ENCODE results near the gene LAMA3. TPM values are rescaled to one million over a fixed set of nuclear protein-coding genes. Genes with fewer than 3 reads are reported as not detected.

LAMA3 gene
- total RNA-seq, 2 experiments from 2014 or later: 0.07 TPM; not detected in 1

DNA sequence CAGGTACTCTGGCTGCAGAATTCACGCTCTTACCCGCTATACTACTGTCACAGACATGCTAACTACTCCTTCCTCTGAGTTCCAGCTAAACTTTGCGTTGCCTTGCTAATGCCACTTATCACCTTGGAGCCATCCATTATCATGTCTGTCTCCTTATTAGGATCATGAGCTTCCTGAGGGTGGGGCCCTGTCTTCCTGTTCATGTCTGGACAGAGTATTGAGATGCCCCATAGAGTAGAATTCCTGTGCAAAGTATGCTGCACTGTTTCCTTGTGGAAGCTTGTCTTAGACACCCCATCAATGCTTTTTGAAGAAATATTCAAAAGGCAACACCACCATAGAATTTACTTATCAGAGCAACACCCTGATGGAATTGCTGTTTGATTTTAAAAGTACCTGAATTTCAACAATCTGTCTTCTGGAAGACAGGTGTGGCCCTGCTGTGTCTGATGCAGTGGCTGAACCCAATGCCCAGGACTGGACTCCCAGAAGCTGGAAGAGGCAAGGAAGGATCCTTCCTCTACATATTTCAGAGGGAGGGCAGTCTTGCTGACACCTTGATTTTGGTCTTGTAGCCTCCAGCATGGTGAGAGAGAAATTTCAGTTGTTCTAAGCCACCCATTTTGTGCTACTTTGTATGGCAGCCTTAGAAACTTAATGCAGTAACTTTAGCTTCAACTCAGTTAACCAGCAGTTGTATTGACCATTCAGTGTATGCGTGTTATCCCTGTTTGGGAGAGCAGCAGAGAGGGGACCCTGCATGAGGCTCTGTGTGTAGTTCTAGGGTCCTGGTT is 5.6 kb downstream of the LAMA3 start:
- no peak for DNase-seq
- H3K9me3 Mint-ChIP-seq: no peaks in the 10 kb centered on the region
- peaks cover 5% of the 10 kb centered on the region for H3K27me3 Mint-ChIP-seq
- no peak overlapping the region for H3K27ac Mint-ChIP-seq
- H3K36me3 Mint-ChIP-seq: no peaks in the 10 kb centered on the region
- intact Hi-C loops (cut with micrococcal nuclease): no loop called here
- H3K4me3 Mint-ChIP-seq: no peak overlapping the region
- POLR2A ChIA-PET: no interaction called here
- CTCF ChIA-PET: interaction anchor here (0.6 kb wide), 1 partner anchor 503 kb away, joined by 3 read pairs; no protein-coding TSS in a partner anchor
- H3K4me1 Mint-ChIP-seq (ENCODE audit: low read depth): no peaks in the 10 kb centered on the region

DNA sequence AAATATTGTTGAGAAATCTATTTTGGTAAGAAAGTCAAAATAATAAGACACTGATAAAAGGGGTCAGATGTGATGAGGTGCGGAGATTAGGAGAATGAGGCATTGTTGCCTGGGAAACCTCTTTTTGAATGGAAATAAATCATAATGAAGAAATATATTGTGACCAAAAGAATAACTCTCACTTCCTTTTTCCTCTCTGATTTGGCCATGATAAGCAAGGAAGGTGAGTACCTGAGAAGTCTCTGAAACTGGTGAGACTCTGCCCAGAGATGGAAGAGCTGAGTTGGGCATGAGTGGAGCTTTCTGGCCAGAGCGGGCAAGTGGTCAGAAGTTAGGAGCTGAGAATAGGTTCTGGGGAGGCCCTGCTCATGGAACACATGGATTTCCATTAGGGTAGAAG is 11.8 kb downstream of the LAMA3 start:
- Mint-ChIP-seq H3K4me1 (ENCODE audit: low read depth) (no peaks in the 10 kb centered on the region), H3K36me3 (no peaks in the 10 kb centered on the region), H3K27ac (no peak overlapping the region), H3K4me3 (no peak overlapping the region), H3K27me3 (peaks cover 6% of the 10 kb centered on the region), H3K9me3 (no peaks in the 10 kb centered on the region)
- intact Hi-C loops (cut with micrococcal nuclease): loop anchor here (5.0 kb wide), 1 partner anchor 39 kb away; the partner anchor contains the start of gene ANKRD29
- POLR2A ChIA-PET: no interaction called here
- CTCF ChIA-PET: interaction anchor here (0.7 to 1.4 kb wide), 4 partner anchors 79 to 570 kb away, joined by 3 to 5 read pairs (median 3); no protein-coding TSS in a partner anchor
- DNase-seq: no peak

DNA sequence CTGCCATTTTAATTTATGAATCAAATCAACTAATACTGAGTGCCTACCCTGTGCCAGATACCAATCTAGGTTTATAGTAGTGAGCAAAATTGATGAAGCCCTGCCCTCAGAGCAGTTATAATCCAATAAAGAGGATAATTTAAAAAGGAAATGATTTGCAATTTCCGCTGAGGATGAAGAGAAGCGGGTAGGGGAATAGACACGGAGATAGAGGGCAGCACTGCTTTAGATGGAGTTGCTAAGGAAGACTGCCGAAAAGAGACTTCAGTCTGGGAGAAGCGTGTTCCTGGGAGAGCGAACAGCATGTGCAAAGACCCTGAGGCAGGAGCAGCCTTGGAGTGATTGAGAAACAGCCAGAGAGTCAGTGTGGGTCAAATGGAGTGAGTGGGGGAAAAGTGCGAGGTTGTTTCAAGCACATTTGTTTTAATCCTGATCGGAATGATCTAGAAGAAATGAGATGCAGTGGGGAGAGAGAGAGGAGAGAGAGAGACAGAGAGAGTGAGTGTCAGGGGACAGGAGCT is 12.4 kb downstream of the LAMA3 start:
- intact Hi-C loops (cut with micrococcal nuclease): loop anchor here (2.0 to 5.0 kb wide), 3 partner anchors 39 to 203 kb away; partner anchors contain the start of gene ANKRD29
- no peaks in the 10 kb centered on the region for H3K36me3 Mint-ChIP-seq
- no peak overlapping the region for H3K4me3 Mint-ChIP-seq
- CTCF ChIA-PET: interaction anchor here (1.2 to 4.1 kb wide), 4 partner anchors 76 to 203 kb away, joined by 5 to 94 read pairs (median 9); no protein-coding TSS in a partner anchor
- DNase-seq: no peak
- peaks cover 6% of the 10 kb centered on the region for H3K27me3 Mint-ChIP-seq
- no peak overlapping the region for H3K27ac Mint-ChIP-seq
- H3K9me3 Mint-ChIP-seq: no peaks in the 10 kb centered on the region
- POLR2A ChIA-PET: no interaction called here
- no peaks in the 10 kb centered on the region for H3K4me1 Mint-ChIP-seq (ENCODE audit: low read depth)

DNA sequence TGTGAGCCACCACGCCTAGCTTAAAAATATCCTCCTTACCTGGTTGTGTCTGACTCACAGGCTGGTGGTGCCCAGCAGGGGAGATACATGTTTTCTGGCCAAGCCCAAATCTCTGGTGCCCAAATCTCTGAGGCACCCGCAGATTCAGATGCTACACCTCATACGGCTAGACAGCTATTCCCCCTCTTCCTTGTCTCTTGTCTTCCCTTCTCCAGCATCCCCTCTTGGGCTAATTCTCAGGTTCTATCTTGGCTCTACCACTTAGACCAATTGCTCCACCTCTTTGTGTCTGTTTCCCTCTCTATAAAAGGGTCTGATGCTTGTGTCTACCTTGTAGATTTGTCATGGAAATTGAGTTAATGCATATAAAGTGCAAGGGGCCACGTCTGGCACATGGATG is 13.4 kb downstream of the LAMA3 start:
- H3K9me3 Mint-ChIP-seq: peaks cover 2% of the 10 kb centered on the region
- ChIA-PET CTCF (interaction anchor here (0.7 to 4.1 kb wide), 20 partner anchors 9 to 413 kb away, joined by 3 to 94 read pairs (median 5); no protein-coding TSS in a partner anchor), POLR2A (no interaction called here)
- intact Hi-C loops (cut with micrococcal nuclease): loop anchor here (1.0 to 5.0 kb wide), 4 partner anchors 40 to 204 kb away; partner anchors contain the start of gene ANKRD29
- H3K27me3 Mint-ChIP-seq: peaks cover 9% of the 10 kb centered on the region
- H3K4me3 Mint-ChIP-seq: no peak overlapping the region
- no peak overlapping the region for H3K27ac Mint-ChIP-seq
- H3K36me3 Mint-ChIP-seq: peaks cover 4% of the 10 kb centered on the region
- H3K4me1 Mint-ChIP-seq (ENCODE audit: low read depth): no peaks in the 10 kb centered on the region
- DNase-seq: no peak

DNA sequence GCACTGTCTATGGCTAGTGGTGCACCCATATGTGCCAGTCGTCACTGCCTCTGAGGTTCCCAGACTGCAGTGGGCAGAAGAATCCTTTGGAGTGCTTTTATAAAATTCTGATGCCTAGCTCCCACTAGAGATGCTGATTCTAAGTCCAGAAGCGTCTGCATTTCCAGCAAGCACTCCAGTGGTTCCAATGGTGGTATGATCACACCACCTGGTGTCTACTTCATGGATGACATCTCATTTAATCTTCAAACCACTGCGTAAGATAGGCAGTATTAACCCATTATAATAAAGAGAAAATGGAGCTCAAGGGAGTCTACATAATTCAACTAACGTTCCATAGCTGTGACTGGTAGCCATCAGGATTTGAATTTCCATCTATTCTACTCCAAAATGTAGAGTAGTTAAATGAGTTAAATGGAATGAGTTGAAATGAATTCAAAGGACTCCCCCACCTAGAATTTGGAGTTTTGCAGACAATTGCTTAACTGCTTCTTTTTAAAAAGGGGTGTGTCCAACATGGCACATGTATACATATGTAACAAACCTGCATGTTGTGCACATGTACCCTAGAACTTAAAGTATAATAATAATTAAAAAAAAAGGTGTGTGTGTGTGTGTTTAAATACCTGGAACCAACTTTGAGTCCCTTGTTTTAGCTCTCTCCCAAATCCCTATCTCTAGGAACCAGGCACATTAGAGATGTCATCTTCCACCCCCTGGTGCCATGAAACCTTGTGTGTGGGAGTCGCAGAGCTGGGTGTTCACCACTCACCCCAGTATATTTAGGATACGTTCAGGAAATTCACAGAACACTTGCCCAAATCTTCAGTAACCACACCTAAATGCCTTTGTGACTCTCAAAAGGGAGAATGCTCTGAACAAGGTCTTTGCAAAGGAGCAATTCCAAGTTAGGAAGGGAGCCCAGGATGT is 14.1 kb downstream of the LAMA3 start:
- Mint-ChIP-seq H3K36me3 (peaks cover 6% of the 10 kb centered on the region), H3K27me3 (peaks cover 9% of the 10 kb centered on the region), H3K9me3 (peaks cover 6% of the 10 kb centered on the region), H3K27ac (no peak overlapping the region), H3K4me1 (ENCODE audit: low read depth) (no peaks in the 10 kb centered on the region), H3K4me3 (no peak overlapping the region)
- CTCF ChIA-PET: interaction anchor here (0.6 to 4.1 kb wide), 29 partner anchors 9 to 415 kb away, joined by 3 to 94 read pairs (median 5); no protein-coding TSS in a partner anchor
- intact Hi-C loops (cut with micrococcal nuclease): loop anchor here (1.0 to 5.0 kb wide), 4 partner anchors 41 to 205 kb away; partner anchors contain the start of gene ANKRD29
- peak; percentile 21 for DNase-seq
- POLR2A ChIA-PET: no interaction called here

DNA sequence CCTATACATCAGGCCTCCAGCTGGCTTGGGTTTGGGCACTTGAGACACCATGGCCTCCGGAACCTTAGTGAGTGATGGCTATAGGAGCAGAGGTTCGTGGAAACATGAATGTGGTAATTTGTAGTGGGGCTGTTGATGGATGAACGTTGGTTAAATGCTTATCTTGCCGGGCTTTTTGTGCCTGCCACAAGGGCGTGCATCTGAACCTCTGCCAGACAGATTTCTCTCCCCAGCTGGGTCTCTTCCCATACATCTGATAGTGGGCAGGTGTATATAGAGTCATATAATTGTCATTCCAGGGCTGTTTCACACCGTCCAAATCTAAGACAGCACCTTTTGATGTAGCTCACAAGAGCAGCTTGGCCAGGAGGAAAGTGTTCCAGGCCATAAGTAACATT is 14.7 kb downstream of the LAMA3 start:
- CTCF ChIA-PET: interaction anchor here (0.8 to 4.1 kb wide), 11 partner anchors 8 to 215 kb away, joined by 3 to 94 read pairs (median 6); no protein-coding TSS in a partner anchor

DNA sequence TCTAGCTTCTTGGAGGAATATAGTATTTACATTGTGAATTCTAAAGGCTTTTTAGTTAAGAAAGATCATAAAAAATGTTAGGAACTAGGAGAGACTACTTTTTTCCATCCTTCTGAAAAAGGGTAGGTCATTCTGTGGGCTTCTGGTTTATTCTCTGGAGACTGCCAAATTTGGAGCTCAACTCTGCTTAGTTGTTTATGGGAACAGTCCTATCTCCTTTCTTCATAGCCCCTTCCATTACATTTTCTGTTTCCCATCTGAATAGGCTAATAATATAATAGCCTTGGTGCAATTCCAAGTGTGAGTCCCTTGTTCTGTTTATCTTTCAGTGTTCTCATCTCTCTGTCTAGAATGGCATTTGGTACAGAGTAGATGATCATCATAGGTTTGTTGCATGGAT is 15.6 kb downstream of the LAMA3 start:
- H3K4me3 Mint-ChIP-seq: no peak overlapping the region
- peaks cover 6% of the 10 kb centered on the region for H3K36me3 Mint-ChIP-seq
- peaks cover 9% of the 10 kb centered on the region for H3K27me3 Mint-ChIP-seq
- CTCF ChIA-PET: interaction anchor here (0.8 to 4.1 kb wide), 4 partner anchors 80 to 214 kb away, joined by 3 to 94 read pairs (median 18); no protein-coding TSS in a partner anchor
- intact Hi-C loops (cut with micrococcal nuclease): loop anchor here (5.0 kb wide), 1 partner anchor 43 kb away; the partner anchor contains the start of gene ANKRD29
- no peak overlapping the region for H3K27ac Mint-ChIP-seq
- peaks cover 6% of the 10 kb centered on the region for H3K9me3 Mint-ChIP-seq
- no peaks in the 10 kb centered on the region for H3K4me1 Mint-ChIP-seq (ENCODE audit: low read depth)
- POLR2A ChIA-PET: no interaction called here
- no peak for DNase-seq

More for the DNA sequence above, 14.7 kb downstream of the LAMA3 start:
- peaks cover 6% of the 10 kb centered on the region for H3K9me3 Mint-ChIP-seq
- intact Hi-C loops (cut with micrococcal nuclease): loop anchor here (1.0 to 5.0 kb wide), 4 partner anchors 42 to 205 kb away; partner anchors contain the start of gene ANKRD29
- POLR2A ChIA-PET: no interaction called here
- H3K27ac Mint-ChIP-seq: no peak overlapping the region
- peaks cover 9% of the 10 kb centered on the region for H3K27me3 Mint-ChIP-seq
- no peaks in the 10 kb centered on the region for H3K4me1 Mint-ChIP-seq (ENCODE audit: low read depth)
- H3K36me3 Mint-ChIP-seq: peaks cover 6% of the 10 kb centered on the region
- H3K4me3 Mint-ChIP-seq: no peak overlapping the region
- no peak for DNase-seq

DNA sequence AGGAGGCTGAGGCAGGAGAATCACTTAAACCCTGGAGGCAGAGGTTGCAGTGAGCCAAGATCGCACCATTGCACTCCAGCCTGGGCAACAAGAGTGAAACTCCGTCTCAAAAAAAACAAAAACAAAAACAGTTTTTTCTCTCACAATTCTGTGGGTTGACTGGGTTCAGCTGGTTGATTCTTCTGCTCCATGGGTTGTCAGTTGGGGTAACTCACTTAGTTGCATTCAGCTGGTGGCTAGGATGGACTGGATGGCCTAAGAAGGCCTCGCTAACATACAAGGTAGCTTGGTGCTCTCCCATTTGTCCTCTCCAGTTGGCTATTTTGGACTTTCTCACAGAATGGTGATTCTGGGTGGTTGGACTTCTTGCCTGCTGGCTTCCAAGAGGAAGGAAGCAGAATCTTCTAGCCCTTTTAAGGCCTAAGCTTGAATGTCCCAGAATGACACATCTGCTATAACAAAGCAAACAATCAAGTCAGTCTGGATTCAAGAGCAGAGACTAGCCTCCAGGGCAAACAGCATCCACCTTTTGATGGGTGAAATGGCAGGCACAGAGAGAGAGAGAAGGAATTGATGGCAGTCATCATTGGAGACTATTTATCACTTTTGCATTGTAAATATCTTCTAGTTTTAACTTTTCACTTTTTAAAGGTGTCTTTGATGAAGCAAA is 17.9 kb downstream of the LAMA3 start:
- intact Hi-C loops (cut with micrococcal nuclease): no loop called here
- H3K27me3 Mint-ChIP-seq: peaks cover 6% of the 10 kb centered on the region
- POLR2A ChIA-PET: no interaction called here
- H3K4me3 Mint-ChIP-seq: no peak overlapping the region
- DNase-seq: no peak
- H3K36me3 Mint-ChIP-seq: peaks cover 6% of the 10 kb centered on the region
- no peaks in the 10 kb centered on the region for H3K4me1 Mint-ChIP-seq (ENCODE audit: low read depth)
- CTCF ChIA-PET: no interaction called here
- H3K27ac Mint-ChIP-seq: no peak overlapping the region
- peaks cover 6% of the 10 kb centered on the region for H3K9me3 Mint-ChIP-seq

DNA sequence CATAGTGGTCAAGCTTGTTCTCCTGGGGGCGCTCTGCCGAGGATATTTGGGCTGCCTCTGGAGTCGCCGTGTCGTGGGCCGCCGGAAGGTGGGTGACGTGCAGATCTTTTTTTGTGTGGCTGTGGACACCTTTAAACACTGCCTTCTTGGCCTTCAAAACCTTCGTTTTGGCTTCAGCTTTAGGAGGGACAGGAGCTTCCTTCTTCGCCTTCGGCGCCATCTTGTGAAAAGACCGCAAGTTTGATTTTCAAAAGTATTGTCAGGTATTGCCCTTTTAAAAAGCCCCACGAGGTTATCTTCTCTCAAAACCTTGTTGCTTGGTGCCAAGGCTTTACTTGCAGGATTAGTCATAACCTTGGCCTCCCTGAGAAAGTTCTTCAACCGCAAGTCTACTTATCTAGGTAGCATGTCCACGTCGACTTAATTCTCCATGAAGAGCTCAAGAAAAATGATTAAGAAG is 20.8 kb downstream of the LAMA3 start:
- ChIA-PET POLR2A (interaction anchor here (0.6 kb wide), 1 partner anchor 158 kb away, joined by 3 read pairs; no protein-coding TSS in a partner anchor), CTCF (interaction anchor here (1.5 kb wide), 1 partner anchor 88 kb away, joined by 5 read pairs; no protein-coding TSS in a partner anchor)
- Mint-ChIP-seq H3K36me3 (peaks cover 6% of the 10 kb centered on the region), H3K27ac (no peak overlapping the region), H3K4me3 (no peak overlapping the region), H3K9me3 (peaks cover 6% of the 10 kb centered on the region), H3K4me1 (ENCODE audit: low read depth) (peaks cover 11% of the 10 kb centered on the region), H3K27me3 (peaks cover 3% of the 10 kb centered on the region)
- no peak for DNase-seq
- intact Hi-C loops (cut with micrococcal nuclease): no loop called here

DNA sequence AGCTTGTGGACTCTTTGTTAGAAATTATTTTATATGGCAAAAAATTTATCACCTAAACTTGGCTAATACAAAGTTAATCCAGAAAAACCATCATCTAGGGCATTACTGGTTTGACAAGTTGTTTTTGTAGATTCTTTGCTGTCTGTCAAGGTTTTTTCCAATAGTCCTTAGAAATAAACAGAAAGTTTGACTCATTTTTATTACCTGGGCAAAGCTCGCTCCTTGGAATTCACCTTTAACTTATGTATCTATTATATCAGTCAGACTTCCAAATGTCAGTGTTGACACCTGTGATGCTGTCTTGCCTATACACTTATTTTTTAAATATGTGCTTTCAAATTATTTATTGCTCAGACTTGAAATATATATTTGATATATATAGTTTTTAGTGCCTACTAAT is 21.7 kb downstream of the LAMA3 start:
- Mint-ChIP-seq H3K27ac (no peak overlapping the region), H3K27me3 (peaks cover 3% of the 10 kb centered on the region), H3K4me1 (ENCODE audit: low read depth) (peaks cover 11% of the 10 kb centered on the region), H3K36me3 (peaks cover 6% of the 10 kb centered on the region), H3K9me3 (peaks cover 6% of the 10 kb centered on the region), H3K4me3 (no peak overlapping the region)
- no peak for DNase-seq
- intact Hi-C loops (cut with micrococcal nuclease): no loop called here
- POLR2A ChIA-PET: no interaction called here
- CTCF ChIA-PET: interaction anchor here (1.0 to 2.2 kb wide), 3 partner anchors 8 to 88 kb away, joined by 3 to 6 read pairs (median 5); no protein-coding TSS in a partner anchor

DNA sequence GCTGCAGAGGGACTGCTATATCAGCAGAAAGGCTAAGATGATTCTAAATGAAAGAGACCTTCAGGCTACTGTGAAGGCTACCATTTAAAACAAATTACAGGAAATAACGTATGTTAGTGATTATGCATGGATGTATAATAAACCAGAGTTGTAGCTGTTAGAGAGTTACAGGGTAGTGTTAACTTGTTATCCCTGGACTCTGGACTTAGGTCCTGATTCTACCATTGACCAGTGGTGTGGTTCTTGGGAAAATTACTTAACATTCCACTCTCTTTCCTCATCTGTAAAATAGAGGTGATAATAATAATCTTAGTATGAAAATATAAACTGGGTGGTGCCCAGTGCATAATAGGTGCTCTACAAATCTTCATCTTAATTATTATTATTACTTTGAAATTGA is 22.2 kb downstream of the LAMA3 start:
- DNase-seq: no peak
- Mint-ChIP-seq H3K27me3 (peaks cover 3% of the 10 kb centered on the region), H3K36me3 (peaks cover 6% of the 10 kb centered on the region), H3K4me1 (ENCODE audit: low read depth) (peaks cover 11% of the 10 kb centered on the region), H3K27ac (no peak overlapping the region), H3K9me3 (peaks cover 6% of the 10 kb centered on the region), H3K4me3 (no peak overlapping the region)
- POLR2A ChIA-PET: no interaction called here
- CTCF ChIA-PET: interaction anchor here (1.0 to 2.2 kb wide), 3 partner anchors 8 to 89 kb away, joined by 3 to 6 read pairs (median 5); no protein-coding TSS in a partner anchor
- intact Hi-C loops (cut with micrococcal nuclease): no loop called here
